Heart left ventricle (tissue), 16 donors: ENCODE results near the gene LILRA2. TPM values are rescaled to one million over a fixed set of nuclear protein-coding genes. Genes with fewer than 3 reads are reported as not detected.

Source experiments
- ATAC-seq, 4 donors: fragments of 200-7000 bp; cut with Tn5 transposase; one replicate each; pipeline ENCODE4 v1.9.1; 2020 to 2022; ENCODE audit warnings: moderate library complexity in 4 of 4, mild to moderate bottlenecking in 3 of 4, moderate number of reproducible peaks in 1 of 4
- DNase-seq, 5 donors: peaks; one replicate each; pipeline ENCODE4 v3.0.0-alpha.2; 2020
- H3K27ac ChIP-seq, 12 donors: fragments of 200-600 bp; sonication (generic) in 4 of 12; one replicate each; pipeline versions ENCODE4 v1.5.0 to v1.8.0; 2016 to 2022; ENCODE audit warnings: mild to moderate bottlenecking in 2 of 12
- H3K27me3 ChIP-seq, 9 donors: fragments of 200-600 bp; sonication (generic) in 2 of 9; one replicate each; pipeline versions ENCODE4 v1.5.1 to v1.8.0; 2016 to 2022; ENCODE audit warnings: mild to moderate bottlenecking in 3 of 9
- H3K36me3 ChIP-seq, 9 donors: fragments of 200-600 bp; sonication (generic) in 2 of 9; one replicate each; pipeline versions ENCODE4 v1.5.0 to v1.8.0; 2018 to 2022; ENCODE audit warnings: mild to moderate bottlenecking in 2 of 9
- H3K4me1 ChIP-seq, 12 donors: fragments of 200-600 bp; sonication (generic) in 4 of 12; one replicate each; pipeline versions ENCODE4 v1.5.0 to v1.8.0; 2016 to 2022; ENCODE audit warnings: mild to moderate bottlenecking in 3 of 12
- H3K4me3 ChIP-seq, 12 donors: fragments of 200-600 bp; sonication (generic) in 4 of 12; one replicate each; pipeline versions ENCODE4 v1.5.0 to v1.8.0; 2017 to 2022; ENCODE audit warnings: mild to moderate bottlenecking in 9 of 12, moderate library complexity in 4 of 12
- H3K9me3 ChIP-seq, 12 donors: fragments of 200-600 bp; sonication (generic) in 4 of 12; one replicate each; pipeline versions ENCODE4 v1.5.0 to v1.8.0; 2016 to 2022; ENCODE audit warnings: mild to moderate bottlenecking in 1 of 12
- POLR2A ChIP-seq, 2 donors: fragments of 450-650 bp; IDR thresholded peaks; one replicate each; pipeline ENCODE4 v1.6.1; 2017; ENCODE audit warnings: antibody characterized with exemption in 2 of 2, mild to moderate bottlenecking in 2 of 2, moderate library complexity in 2 of 2
- WGBS, 4 donors: extraction: QIAGEN DNeasy Blood & Tissue Kit in 2 of 4; methylation state at CpG; one replicate each; pipeline versions ENCODE4 v1.1.5 to v1.1.7; 2013 to 2018; 5-methylcytosine and 5-hydroxymethylcytosine counted together
- intact Hi-C, 10 donors: fragments of 100-400 bp; cut with DNase I; formaldehyde crosslinking; loops; one replicate each; pipeline versions ENCODE4 v1.11.1 to v1.14.2; 2022
- polyA plus RNA-seq, 2 donors: library from polyadenylated mRNA; stranded (reverse); fragments of 200-250 nt; gene quantifications; one replicate each; pipeline ENCODE4 v1.2.3, GENCODE V29; 2013
- total RNA-seq, 9 donors: library from RNA; depleted of rRNA in 2 of 9; stranded (reverse); fragments of >200 nt in 2 of 9; fragmentation: NEBNext Ultra II Directional in 3 of 9; extraction: Animal tissue kit (Norgen Biotek cat#: 25700) in 3 of 9; gene quantifications; one replicate each; pipeline versions ENCODE4 v1.1.0 to v1.2.4, GENCODE V29; 2016 to 2023
- TF ChIP-seq, protein P1 (sequence below), 12 donors: fragments of 200-600 bp; sonication (generic) in 4 of 12; IDR thresholded peaks; one replicate each; pipeline versions ENCODE4 v1.5.0 to v1.8.0; 2018 to 2022; ENCODE audit warnings: antibody characterized with exemption in 12 of 12, mild to moderate bottlenecking in 5 of 12
- donor health status: ischemic (EF 13 %, LVEDD 7.1; RV severe dilation, severe dysfunction).
- donor health status: healthy with polysubstance abuse.
- donor health status: DM: no; HTN: yes; CAD: no.
- donor health status: DM: no; HTN: no; CAD: no.
- donor health status: ischemic (EF 25% LVEDD 6.9; RV normal size, moderate dysfunction).
- donor health status: ischemic (EF 25% LVEDD 5.7; RV mildly dilated, moderate dysfunction).
- donor health status: healthy.
- donor health status: DM: yes; HTN: yes; CAD: no.
- donor health status: ischemic (EF 35%, LVEDD 5.7; RV mildly dilated, moderate dysfunction).
- donor health status: nonischemic (EF 11% LVEDD 7.7; RV severe dilation, severe dysfunction).
- donor health status: DM: yes; HTN: yes; CAD: no.
- donor health status: PGD.
- donor health status: ischemic (EF 29% LVEDD 5.4; RV normal size, mild dysfunction).
- donor health status: nonischemic (EF 23%, LVEDD 6.1; RV moderate dilation, normal function).

LILRA2 gene
- total and polyA plus RNA-seq, 11 donors, result 0.31 to 8.9 (median 0.85) TPM

DNA sequence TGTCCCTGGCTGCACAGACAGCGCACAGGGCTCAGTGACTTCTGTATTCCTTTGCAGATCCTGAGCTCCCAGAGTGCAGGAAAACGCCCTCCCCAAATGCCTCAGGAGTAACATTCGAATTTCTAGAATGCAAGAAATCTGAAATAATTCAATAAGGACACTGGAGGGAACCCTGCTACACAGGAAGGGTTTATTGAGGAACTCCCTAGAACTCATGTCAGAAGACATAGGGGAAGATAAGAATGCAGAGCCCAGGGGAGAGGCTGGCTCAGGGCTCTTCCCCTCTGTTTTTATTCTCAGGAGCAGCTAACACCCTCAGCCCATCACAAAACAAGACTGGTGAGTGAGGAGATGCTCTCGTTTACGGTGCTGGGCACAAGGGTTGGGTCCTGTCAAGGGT lies 26.6 kb downstream of the LILRA2 start:
- TF ChIP-seq, protein P1, sequence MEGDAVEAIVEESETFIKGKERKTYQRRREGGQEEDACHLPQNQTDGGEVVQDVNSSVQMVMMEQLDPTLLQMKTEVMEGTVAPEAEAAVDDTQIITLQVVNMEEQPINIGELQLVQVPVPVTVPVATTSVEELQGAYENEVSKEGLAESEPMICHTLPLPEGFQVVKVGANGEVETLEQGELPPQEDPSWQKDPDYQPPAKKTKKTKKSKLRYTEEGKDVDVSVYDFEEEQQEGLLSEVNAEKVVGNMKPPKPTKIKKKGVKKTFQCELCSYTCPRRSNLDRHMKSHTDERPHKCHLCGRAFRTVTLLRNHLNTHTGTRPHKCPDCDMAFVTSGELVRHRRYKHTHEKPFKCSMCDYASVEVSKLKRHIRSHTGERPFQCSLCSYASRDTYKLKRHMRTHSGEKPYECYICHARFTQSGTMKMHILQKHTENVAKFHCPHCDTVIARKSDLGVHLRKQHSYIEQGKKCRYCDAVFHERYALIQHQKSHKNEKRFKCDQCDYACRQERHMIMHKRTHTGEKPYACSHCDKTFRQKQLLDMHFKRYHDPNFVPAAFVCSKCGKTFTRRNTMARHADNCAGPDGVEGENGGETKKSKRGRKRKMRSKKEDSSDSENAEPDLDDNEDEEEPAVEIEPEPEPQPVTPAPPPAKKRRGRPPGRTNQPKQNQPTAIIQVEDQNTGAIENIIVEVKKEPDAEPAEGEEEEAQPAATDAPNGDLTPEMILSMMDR (IDR thresholded peaks at IDR 0.05), result no peak
- no peak for TF ChIP-seq POLR2A (IDR thresholded peaks at IDR 0.05)
- intact Hi-C loops, result no loop called here
- Histone ChIP-seq H3K36me3 (no peaks in the 10 kb centered on the region), H3K27ac (no peak overlapping the region), H3K27me3 (peaks cover 0 to 10% (median 0%) of the 10 kb centered on the region in 9 donors), H3K4me3 (no peak overlapping the region), H3K9me3 (peaks cover 0 to 10% (median 1%) of the 10 kb centered on the region in 12 donors), H3K4me1 (no peaks in the 10 kb centered on the region)
- ATAC-seq (no peak), DNase-seq (no peak)
- 63 to 68% (median 66%) methylated on average over 5 of the region's 5 CpGs for WGBS, 4 donors

DNA sequence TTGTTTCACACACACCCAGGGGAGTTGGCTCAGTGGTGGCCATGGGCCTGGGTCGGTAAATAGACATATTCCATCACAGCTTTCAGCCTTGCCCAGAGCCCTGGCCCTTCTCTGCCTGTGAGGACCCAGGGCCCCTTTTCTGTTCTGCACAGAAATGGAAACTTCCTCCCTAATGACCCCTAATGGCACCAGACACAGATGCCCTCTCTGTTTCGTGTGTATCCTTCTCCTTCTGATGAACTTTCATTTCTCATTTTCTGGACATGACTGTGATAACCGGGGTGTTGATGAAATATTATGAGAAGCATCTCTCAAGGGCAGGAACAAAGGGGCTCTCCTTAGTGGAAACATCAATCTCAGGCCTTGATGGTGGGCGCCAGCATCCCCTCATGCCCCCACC lies 32.6 kb downstream of the LILRA2 start:
- no peak for TF ChIP-seq POLR2A (IDR thresholded peaks at IDR 0.05)
- TF ChIP-seq, protein P1 (IDR thresholded peaks at IDR 0.05), result no peak
- intact Hi-C loops, result no loop called here
- Histone ChIP-seq H3K4me1 (peaks cover 0 to 31% (median 0%) of the 10 kb centered on the region in 12 donors), H3K4me3 (no peak overlapping the region), H3K27ac (peak overlapping the region in 1 of 12 donors; percentile 74), H3K9me3 (peaks cover 0 to 22% (median 2%) of the 10 kb centered on the region in 12 donors), H3K27me3 (peaks cover 0 to 4% (median 0%) of the 10 kb centered on the region in 9 donors), H3K36me3 (no peaks in the 10 kb centered on the region)
- DNase-seq, result no peak
- WGBS, 4 donors, result 36 to 55% (median 45%) methylated on average over 3 to 4 of the region's 4 CpGs
- ATAC-seq, result peak in 3 of 4 donors; percentile 24 to 52 (median 41)

DNA sequence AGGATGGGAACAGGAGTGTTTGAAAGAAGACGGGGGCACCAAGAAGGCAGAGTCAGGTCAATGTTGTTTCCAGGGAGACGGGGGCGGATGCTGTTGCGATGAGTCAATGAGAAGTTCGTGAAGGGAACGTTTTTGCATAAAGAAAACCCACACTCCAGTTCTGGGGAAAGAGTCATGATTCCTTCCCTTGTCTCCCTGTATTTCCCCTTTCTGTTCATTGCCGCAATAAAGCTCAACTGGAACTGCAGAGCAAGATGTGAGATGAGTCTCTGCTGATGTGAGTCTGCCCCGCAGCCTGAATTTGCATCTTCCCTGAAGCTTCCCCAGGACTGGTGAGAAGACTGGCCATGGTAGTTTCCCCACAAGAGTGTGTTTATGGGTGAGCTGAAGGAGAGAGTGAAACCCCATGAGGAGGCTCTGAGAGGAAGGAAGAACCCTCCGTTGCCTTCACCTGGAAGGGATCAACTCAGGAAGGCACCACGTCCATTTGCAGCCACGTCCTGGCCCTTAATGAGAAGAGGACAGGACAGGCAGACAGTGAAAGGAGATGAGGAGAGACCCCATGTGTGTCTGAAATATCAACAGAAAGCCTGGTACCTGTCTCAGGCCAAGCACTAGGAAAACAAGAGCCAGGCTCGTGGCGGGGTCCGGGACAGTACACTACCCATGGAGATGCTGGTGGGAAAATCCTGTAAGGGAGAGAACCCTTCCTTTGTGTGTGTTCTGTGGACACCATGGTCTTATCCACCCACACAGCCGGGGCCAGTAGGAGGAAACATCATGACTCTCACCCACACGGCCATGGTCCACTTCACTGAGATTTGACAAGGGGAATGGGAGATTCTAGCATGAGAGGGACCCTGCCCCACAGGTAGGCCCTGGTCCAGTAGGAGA lies 33.5 kb downstream of the LILRA2 start:
- H3K27ac ChIP-seq, result peak overlapping the region in 1 of 12 donors; percentile 76
- peaks cover 0 to 4% (median 0%) of the 10 kb centered on the region in 9 donors for H3K27me3 ChIP-seq
- DNase-seq (no peak), ATAC-seq (peak in 3 of 4 donors; percentile 51 to 77 (median 58))
- no peaks in the 10 kb centered on the region for H3K36me3 ChIP-seq
- whole genome bisulfite sequencing, 4 donors, result 65 to 74% (median 73%) methylated on average over 15 to 16 of the region's 16 CpGs
- TF ChIP-seq, protein P1 (IDR thresholded peaks at IDR 0.05), result no peak
- no peak for TF ChIP-seq POLR2A (IDR thresholded peaks at IDR 0.05)
- no peak overlapping the region for H3K4me3 ChIP-seq
- intact Hi-C loops, result no loop called here
- H3K4me1 ChIP-seq, result peaks cover 0 to 31% (median 0%) of the 10 kb centered on the region in 12 donors
- H3K9me3 ChIP-seq, result peaks cover 0 to 22% (median 2%) of the 10 kb centered on the region in 12 donors

DNA sequence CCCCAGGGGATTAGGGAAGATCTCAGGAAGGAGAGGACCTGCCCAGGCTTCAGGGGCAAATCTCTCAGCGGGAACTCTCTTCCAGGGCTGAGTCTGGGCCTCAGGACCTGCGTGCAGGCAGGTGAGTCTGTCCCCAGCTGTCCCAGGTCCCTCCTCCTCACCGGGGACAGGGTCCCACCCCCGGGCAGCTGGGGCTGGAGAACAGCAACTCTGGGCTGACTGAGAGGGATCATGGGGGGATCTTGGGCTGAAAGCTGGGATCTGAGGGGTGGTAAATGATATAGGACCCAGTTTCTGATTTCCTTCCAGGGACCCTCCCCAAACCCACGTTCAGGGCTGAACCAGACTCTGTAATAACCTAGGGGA lies 34.2 kb downstream of the LILRA2 start:
- intact Hi-C loops, result no loop called here
- H3K9me3 ChIP-seq, result peaks cover 0 to 22% (median 2%) of the 10 kb centered on the region in 12 donors
- TF ChIP-seq POLR2A (IDR thresholded peaks at IDR 0.05), result no peak
- TF ChIP-seq, protein P1 (IDR thresholded peaks at IDR 0.05), result no peak

More for the DNA sequence above, 34.2 kb downstream of the LILRA2 start:
- 49 to 68% (median 62%) methylated on average over 2 to 5 of the region's 5 CpGs for WGBS, 4 donors
- H3K4me1 ChIP-seq, result peaks cover 0 to 38% (median 0%) of the 10 kb centered on the region in 12 donors
- peak overlapping the region in 1 of 12 donors; percentile 76 for H3K27ac ChIP-seq
- peaks cover 0 to 4% (median 0%) of the 10 kb centered on the region in 9 donors for H3K27me3 ChIP-seq
- no peak overlapping the region for H3K4me3 ChIP-seq
- H3K36me3 ChIP-seq, result no peaks in the 10 kb centered on the region
- DNase-seq, result no peak
- no peak for ATAC-seq
